GM13976 (cell line): ENCODE results near the gene TCF3.

Experiments used
- DNase-seq: peaks from one replicate; pipeline ENCODE4 v3.0.0; 2012; ENCODE audit warnings: low spot score
- CTCF ChIP-seq: IDR thresholded peaks from 2 replicates; pipeline ENCODE4 v1.5.1; 2012; ENCODE audit warnings: borderline replicate concordance, mild to moderate bottlenecking; ENCODE audit not compliant: insufficient read depth; ENCODE audit errors: extremely low read depth, missing control alignments, control extremely low read depth
- in situ Hi-C: fragments of 300-500 bp; cut with MboI; formaldehyde crosslinking; loops from one replicate; pipeline ENCODE4 v1.12.0; 2022; ENCODE audit warnings: low sequenced_read_pairs, mixed read lengths, inconsistent platforms; ENCODE audit not compliant: unreplicated experiment

The TCF3 gene

GRCh38 chr19:1649706-1650649 lies 2.4 kb downstream of the TCF3 start:
- no peak for TF ChIP-seq CTCF
- no peak for DNase-seq
- in situ Hi-C loops, result no loop called here

- DNase-seq, result no peak
- TF ChIP-seq CTCF, result peak; percentile 16
- in situ Hi-C loops, result no loop called here
These were observed 3.4 kb downstream of the TCF3 start for GRCh38 chr19:1648920-1649541.

DNA sequence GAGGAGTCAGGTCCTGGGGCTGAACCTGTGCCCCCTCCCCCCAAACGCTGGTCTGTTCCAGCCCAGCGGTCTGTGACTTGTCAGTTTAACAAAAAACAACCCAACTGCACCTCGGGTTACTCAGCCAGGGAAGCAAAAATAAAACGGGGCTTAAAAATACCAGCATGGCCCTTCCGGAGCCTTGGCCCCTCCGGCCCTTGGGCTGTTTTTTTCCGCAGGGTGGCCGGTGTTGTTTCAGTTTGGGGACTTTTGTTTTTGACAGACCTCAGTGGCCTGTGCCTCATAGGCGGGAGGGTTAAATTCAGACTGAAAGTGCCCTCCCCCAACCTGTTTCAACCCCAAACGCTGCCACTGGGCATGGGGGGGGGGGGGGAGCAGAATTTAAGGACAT lies 4.0 kb downstream of the TCF3 start:
- DNase-seq, result peak; percentile 89
- in situ Hi-C loops, result no loop called here
- no peak for TF ChIP-seq CTCF

GRCh38 chr19:1647501-1648458 lies 4.6 kb downstream of the TCF3 start:
- in situ Hi-C loops, result no loop called here
- no peak for TF ChIP-seq CTCF
- no peak for DNase-seq

GRCh38 chr19:1646659-1647453 lies 5.6 kb downstream of the TCF3 start:
- no peak for TF ChIP-seq CTCF
- in situ Hi-C loops, result no loop called here
- no peak for DNase-seq
